GM12878 (cell line): ENCODE measurements around the gene CTAGE9. TPM values are rescaled to one million over a fixed set of nuclear protein-coding genes. Genes with fewer than 3 reads are reported as not detected.

ENCODE experiments used
- ATAC-seq: fragments of 200-7000 bp; cut with Tn5 transposase; 3 replicates; pipeline ENCODE4 v1.9.1; 2020; ENCODE audit warnings: mild to moderate bottlenecking, moderate library complexity
- BruUV-seq: library from RNA; stranded (reverse); fragments of 400-500 nt; replicated peaks from 2 replicates; lab custom pipeline; 2021; lab: Mats Ljungman, UMichigan
- CTCF ChIA-PET: fragments of 300-600 bp; sonication (Branson Sonifier 250); formaldehyde crosslinking; extraction: SDS; loops from one replicate; lab custom pipeline; 2021; ENCODE audit warnings: inconsistent platforms; lab: Yijun Ruan, JAX
- POLR2A ChIA-PET: fragments of 350-600 bp; formaldehyde crosslinking; extraction: SDS; loops from one replicate; lab custom pipeline; 2021; ENCODE audit warnings: inconsistent platforms; lab: Charles Lee
- RAD21 ChIA-PET: fragments of 300-600 bp; sonication (Branson Sonifier 250); formaldehyde crosslinking; loops from one replicate; lab custom pipeline; 2023; ENCODE audit warnings: antibody characterized with exemption; ENCODE audit not compliant: unreplicated experiment; lab: Charles Lee
- SMC1A ChIA-PET: fragments of 300-600 bp; sonication (Branson Sonifier 250); formaldehyde crosslinking; loops from one replicate; lab custom pipeline; 2023; ENCODE audit not compliant: unreplicated experiment, uncharacterized antibody; lab: Charles Lee
- DNase-seq: peaks from one replicate; pipeline ENCODE4 v3.0.0-alpha.2; 2011; ENCODE audit warnings: low read depth, low spot score
- FAIRE-seq: peaks from 3 replicates; lab custom pipeline; 2011; peaks lifted over from hg19 to GRCh38; lab: Jason Lieb, UNC
- H2AFZ ChIP-seq: 2 replicates; pipeline ENCODE4 v1.6.0; 2011; ENCODE audit warnings: low read depth, low read length, control low read depth; ENCODE audit not compliant: control insufficient read depth
- H3K27ac ChIP-seq: 2 replicates; pipeline ENCODE4 v1.5.1; 2011; ENCODE audit warnings: control low read depth; ENCODE audit not compliant: control insufficient read depth, insufficient read depth
- H3K27me3 ChIP-seq, 2 experiments: replicated peaks in 1 of 2; 2 replicates each; pipeline versions ENCODE4 v1.6.0 to v1.6.1; 2011; ENCODE audit warnings: low read length in 1 of 2; ENCODE audit not compliant: control insufficient read depth in 2 of 2, insufficient read depth in 2 of 2
- H3K36me3 ChIP-seq, 2 experiments: 2 replicates each; pipeline ENCODE4 v1.5.1; 2011; ENCODE audit warnings: low read length in 1 of 2; ENCODE audit not compliant: control insufficient read depth in 2 of 2, insufficient read depth in 2 of 2
- H3K4me1 ChIP-seq: 2 replicates; pipeline ENCODE4 v1.6.1; 2011; ENCODE audit warnings: mild to moderate bottlenecking, low read length, moderate library complexity, mixed read lengths; ENCODE audit not compliant: control insufficient read depth, insufficient read depth
- H3K4me2 ChIP-seq: 2 replicates; pipeline ENCODE4 v1.6.0; 2011; ENCODE audit warnings: control low read depth; ENCODE audit not compliant: control insufficient read depth, insufficient read depth
- H3K4me3 ChIP-seq: fragments of 200-600 bp; sonication (generic); 2 replicates; pipeline ENCODE4 v1.5.1; 2016
- H3K79me2 ChIP-seq: 2 replicates; pipeline ENCODE4 v1.6.0; 2011; ENCODE audit warnings: low read length; ENCODE audit not compliant: control insufficient read depth, insufficient read depth
- H3K9ac ChIP-seq: 2 replicates; pipeline ENCODE4 v1.8.0; 2011; ENCODE audit warnings: low read length, control low read depth, mixed read lengths; ENCODE audit not compliant: control insufficient read depth, insufficient read depth
- H3K9me3 ChIP-seq: replicated peaks from 3 replicates; pipeline ENCODE4 v1.5.1; 2011; ENCODE audit warnings: mild to moderate bottlenecking, low read length; ENCODE audit not compliant: control insufficient read depth, insufficient read depth
- H4K20me1 ChIP-seq: 2 replicates; pipeline ENCODE4 v1.6.0; 2011; ENCODE audit not compliant: control insufficient read depth, insufficient read depth
- CBX5 ChIP-seq: sonication (generic); IDR thresholded peaks from 2 replicates; pipeline ENCODE4 v1.6.1; 2016; ENCODE audit warnings: low read depth, moderate library complexity, mild to moderate bottlenecking, inconsistent platforms
- NRF1 ChIP-seq: conservative IDR thresholded peaks from 2 replicates; pipeline ENCODE4 v1.6.1; 2011; ENCODE audit warnings: mild to moderate bottlenecking, low read depth, low read length, improper control_type of control experiment
- ZBTB11 ChIP-seq: fragments of 450-650 bp; formaldehyde crosslinking; IDR thresholded peaks from 2 replicates; pipeline ENCODE4 v1.5.0; 2022; ENCODE audit warnings: mild to moderate bottlenecking, missing genetic modification characterization
- ZBTB40 ChIP-seq: fragments of 450-650 bp; IDR thresholded peaks from 2 replicates; pipeline ENCODE4 v1.6.1; 2016; ENCODE audit warnings: mild to moderate bottlenecking, moderate library complexity, borderline replicate concordance
- ZNF217 ChIP-seq: fragments of 450-650 bp; IDR thresholded peaks from 2 replicates; pipeline ENCODE4 v1.6.1; 2017; ENCODE audit warnings: antibody characterized with exemption, mild to moderate bottlenecking
- WGBS: methylation state at CpG from one replicate; pipeline ENCODE4 v1.1.6; 2016; ENCODE audit warnings: low lambda C conversion rate; ENCODE audit not compliant: insufficient replicate concordance, insufficient coverage; ENCODE audit errors: missing lambda C conversion rate; 5-methylcytosine and 5-hydroxymethylcytosine counted together
- in situ Hi-C: fragments of 300-500 bp; cut with MboI; formaldehyde crosslinking; loops from 9 replicates; pipeline ENCODE4 v1.14.3; 2018; ENCODE audit warnings: mixed read lengths
- intact Hi-C: fragments of 100-400 bp; cut with micrococcal nuclease; formaldehyde crosslinking; loops from one replicate; pipeline ENCODE4 v1.14.2; 2022; ENCODE audit not compliant: unreplicated experiment
- polyA plus RNA-seq, 11 experiments: library from polyadenylated mRNA; depleted of rRNA in 4 of 11; unstranded in 6 of 11; stranded (reverse) in 5 of 11; fragments of >200 nt; fragmentation: Nextera tagmentation in 4 of 11; fragmentation: Illumina TruSeq in 1 of 11; extraction: Ambion mirVana in 4 of 11; extraction: Trizol in 1 of 11; gene quantifications; 1 replicate in 1 of 11; 2 replicates in 10 of 11; pipeline versions ENCODE4 v1.2.1 to v1.2.3, GENCODE V29; 2011 to 2016; ENCODE audit warnings: inconsistent platforms in 2 of 11, missing spikeins in 2 of 11, low read depth in 1 of 11
- total RNA-seq, 4 experiments: library from RNA; depleted of rRNA in 3 of 4; stranded (reverse); fragments of >200 nt in 3 of 4; fragmentation: Illumina TruSeq in 1 of 4; extraction: Trizol in 1 of 4; gene quantifications; 2 replicates each; pipeline versions ENCODE4 v1.2.1 to v1.2.3, GENCODE V29; 2013 to 2021

The CTAGE9 gene
- total and polyA plus RNA-seq, 10 of the 15 experiments (the other 5 are each of a cell fraction or from before 2014, with no cell fraction given), result 0.06 TPM; not detected in 9

GRCh38 chr6:131749023-131749422 is 38.2 kb upstream of the CTAGE9 start:
- no peaks in the 10 kb centered on the region for H3K9me3 ChIP-seq
- no peaks in the 10 kb centered on the region for H4K20me1 ChIP-seq
- POLR2A ChIA-PET, result no interaction called here
- 44% methylated on average over 7 of the region's 7 CpGs for WGBS
- no peaks in the 10 kb centered on the region for H3K4me1 ChIP-seq
- no peak overlapping the region for H2AFZ ChIP-seq
- FAIRE-seq, result no peak
- no peaks in the 10 kb centered on the region for H3K79me2 ChIP-seq
- no peak overlapping the region for H3K9ac ChIP-seq
- no peak for DNase-seq
- intact Hi-C loops, result no loop called here
- in situ Hi-C loops, result no loop called here
- RAD21 ChIA-PET, result no interaction called here
- H3K4me3 ChIP-seq, result no peak overlapping the region
- CTCF ChIA-PET, result no interaction called here
- BruUV-seq, result no TSS peak
- no peaks in the 10 kb centered on the region for H3K36me3 ChIP-seq
- H3K27ac ChIP-seq, result no peak overlapping the region
- no peak for ATAC-seq
- SMC1A ChIA-PET, result interaction anchor here (1.1 kb wide), 1 partner anchor 20 kb away, joined by 3 read pairs; no protein-coding TSS in a partner anchor
- TF ChIP-seq CBX5, result no peak
- TF ChIP-seq, all 136 proteins: peak for 0
- no peak overlapping the region for H3K4me2 ChIP-seq
- H3K27me3 ChIP-seq, result no peaks in the 10 kb centered on the region

- SMC1A ChIA-PET, result no interaction called here
- Histone ChIP-seq H4K20me1 (no peaks in the 10 kb centered on the region), H3K4me1 (no peaks in the 10 kb centered on the region), H3K9ac (no peak overlapping the region), H3K27me3 (no peaks in the 10 kb centered on the region), H3K27ac (no peak overlapping the region), H3K4me2 (no peak overlapping the region), H3K36me3 (no peaks in the 10 kb centered on the region), H2AFZ (no peak overlapping the region), H3K4me3 (no peak overlapping the region), H3K9me3 (no peaks in the 10 kb centered on the region), H3K79me2 (no peaks in the 10 kb centered on the region)
- in situ Hi-C loops (no loop called here), intact Hi-C loops (no loop called here)
- 39% methylated on average over 7 of the region's 7 CpGs for WGBS
- CTCF ChIA-PET, result interaction anchor here (0.6 kb wide), 1 partner anchor 196 kb away, joined by 5 read pairs; no protein-coding TSS in a partner anchor
- BruUV-seq, result no TSS peak
- POLR2A ChIA-PET, result no interaction called here
- DNase-seq (no peak), FAIRE-seq (no peak), ATAC-seq (no peak)
- TF ChIP-seq ZBTB11, result no peak
- peak; percentile 44; the same call in 1 of the 2 replicates for TF ChIP-seq ZBTB40
- TF ChIP-seq ZNF217, result no peak
- TF ChIP-seq NRF1, result no peak
- RAD21 ChIA-PET, result no interaction called here
These were observed 37.1 kb upstream of the CTAGE9 start for GRCh38 chr6:131747821-131748353.
